Fibroblast of lung (primary cell): ENCODE data around the gene HM13. TPM values are rescaled to one million over a fixed set of nuclear protein-coding genes. Genes with fewer than 3 reads are reported as not detected.

Experiments
- DNase-seq, 2 donors: peaks; one replicate each; pipeline versions ENCODE4 v3.0.0 to v3.0.0-alpha.2; 2010; ENCODE audit warnings: low read depth in 2 of 2
- H2AFZ ChIP-seq: 2 replicates; pipeline ENCODE4 v1.5.1; 2012; ENCODE audit warnings: low read length, control low read depth, inconsistent platforms
- H3K27ac ChIP-seq: 2 replicates; pipeline ENCODE4 v1.5.1; 2011; ENCODE audit warnings: low read length, control low read depth; ENCODE audit not compliant: insufficient read depth
- H3K27me3 ChIP-seq: 2 replicates; pipeline ENCODE4 v1.5.1; 2011; ENCODE audit warnings: mild to moderate bottlenecking, low read length; ENCODE audit not compliant: control insufficient read depth, insufficient read depth
- H3K36me3 ChIP-seq: 2 replicates; pipeline ENCODE4 v1.5.1; 2011; ENCODE audit warnings: low read length; ENCODE audit not compliant: control insufficient read depth, insufficient read depth
- H3K4me1 ChIP-seq: 2 replicates; pipeline ENCODE4 v1.5.1; 2011; ENCODE audit warnings: low read length; ENCODE audit not compliant: control insufficient read depth, insufficient read depth; ENCODE audit errors: extremely low read depth
- H3K4me2 ChIP-seq: 2 replicates; pipeline ENCODE4 v1.5.1; 2011; ENCODE audit warnings: low read length, control low read depth; ENCODE audit not compliant: insufficient read depth; ENCODE audit errors: extremely low read depth
- H3K4me3 ChIP-seq, 4 experiments: fragments of 200-600 bp in 1 of 4; sonication (generic) in 1 of 4; replicated peaks in 1 of 4; 2 replicates each; pipeline ENCODE4 v1.5.1; 2011 to 2016; ENCODE audit warnings: low read length in 4 of 4, low read depth in 3 of 4, mild to moderate bottlenecking in 3 of 4, control low read depth in 2 of 4, inconsistent platforms in 1 of 4, mixed read lengths in 1 of 4; ENCODE audit not compliant: insufficient read depth in 1 of 4; ENCODE audit errors: control extremely low read depth in 1 of 4
- H3K79me2 ChIP-seq: 2 replicates; pipeline ENCODE4 v1.5.1; 2012; ENCODE audit warnings: mild to moderate bottlenecking, low read length, inconsistent platforms; ENCODE audit not compliant: control insufficient read depth, insufficient read depth
- H3K9ac ChIP-seq: 2 replicates; pipeline ENCODE4 v1.5.1; 2011; ENCODE audit warnings: mild to moderate bottlenecking, low read length, control low read depth; ENCODE audit not compliant: insufficient read depth
- H3K9me3 ChIP-seq: 2 replicates; pipeline ENCODE4 v1.5.1; 2012; ENCODE audit warnings: low read depth, low read length; ENCODE audit not compliant: control insufficient read depth, insufficient read depth
- H4K20me1 ChIP-seq: 2 replicates; pipeline ENCODE4 v1.5.1; 2011; ENCODE audit warnings: low read length; ENCODE audit not compliant: control insufficient read depth, insufficient read depth; ENCODE audit errors: extremely low read depth
- EZH2 ChIP-seq: IDR thresholded peaks from 2 replicates; pipeline ENCODE4 v1.5.1; 2012; ENCODE audit warnings: low read length, control low read depth, mild to moderate bottlenecking; ENCODE audit errors: missing control alignments
- polyA plus RNA-seq, 2 donors: library from polyadenylated mRNA; depleted of rRNA in 1 of 2; stranded (reverse) in 1 of 2; unstranded in 1 of 2; fragments of >200 nt; gene quantifications; 2 replicates each; pipeline ENCODE4 v1.2.1, GENCODE V29; 2011 to 2012; ENCODE audit warnings: missing spikeins in 1 of 2
- total RNA-seq: library from RNA; depleted of rRNA; stranded (reverse); fragments of >200 nt; gene quantifications from 2 replicates; pipeline ENCODE4 v1.2.1, GENCODE V29; 2014
- TF ChIP-seq, protein P1 (sequence below), 2 donors: IDR thresholded peaks in 1 of 2; conservative IDR thresholded peaks in 1 of 2; 1 replicate in 1 of 2; 2 replicates in 1 of 2; pipeline ENCODE4 v1.5.1; 2011 to 2012; ENCODE audit warnings: low read length in 2 of 2, control low read depth in 1 of 2, inconsistent platforms in 1 of 2, low read depth in 1 of 2, mild to moderate bottlenecking in 1 of 2

HM13 gene
- total and polyA plus RNA-seq, 2 donors (not counting 1 experiment from before 2014, with no cell fraction given): 52.5 to 157 TPM

DNA sequence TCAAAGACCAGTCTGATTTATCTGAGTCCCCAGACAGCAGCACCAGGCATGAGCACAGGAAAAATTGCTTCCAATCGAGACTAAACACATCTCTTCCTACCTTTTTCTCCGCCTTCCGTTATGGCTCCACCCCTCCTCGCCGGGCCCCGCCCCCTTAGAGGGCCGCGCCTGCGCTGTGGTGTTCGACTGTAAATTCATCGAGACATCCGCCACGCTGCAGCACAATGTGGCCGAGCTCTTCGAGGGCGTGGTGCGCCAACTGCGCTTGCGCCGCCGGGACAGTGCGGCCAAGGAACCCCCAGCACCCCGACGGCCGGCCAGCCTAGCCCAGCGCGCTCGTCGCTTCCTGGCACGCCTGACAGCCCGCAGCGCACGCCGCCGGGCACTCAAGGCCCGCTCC is 30.2 kb upstream of the HM13 start:
- Histone ChIP-seq H3K27me3 (peaks cover 10% of the 10 kb centered on the region), H3K27ac (no peak overlapping the region), H3K36me3 (no peaks in the 10 kb centered on the region), H4K20me1 (no peaks in the 10 kb centered on the region), H3K4me3 (no peak overlapping the region), H3K79me2 (no peaks in the 10 kb centered on the region), H3K9ac (no peak overlapping the region), H3K4me2 (no peak overlapping the region), H3K4me1 (no peaks in the 10 kb centered on the region), H3K9me3 (no peaks in the 10 kb centered on the region), H2AFZ (no peak overlapping the region)
- peak in 1 of 2 donors; percentile 16 for DNase-seq
- no peak for TF ChIP-seq EZH2
- TF ChIP-seq, protein P1, sequence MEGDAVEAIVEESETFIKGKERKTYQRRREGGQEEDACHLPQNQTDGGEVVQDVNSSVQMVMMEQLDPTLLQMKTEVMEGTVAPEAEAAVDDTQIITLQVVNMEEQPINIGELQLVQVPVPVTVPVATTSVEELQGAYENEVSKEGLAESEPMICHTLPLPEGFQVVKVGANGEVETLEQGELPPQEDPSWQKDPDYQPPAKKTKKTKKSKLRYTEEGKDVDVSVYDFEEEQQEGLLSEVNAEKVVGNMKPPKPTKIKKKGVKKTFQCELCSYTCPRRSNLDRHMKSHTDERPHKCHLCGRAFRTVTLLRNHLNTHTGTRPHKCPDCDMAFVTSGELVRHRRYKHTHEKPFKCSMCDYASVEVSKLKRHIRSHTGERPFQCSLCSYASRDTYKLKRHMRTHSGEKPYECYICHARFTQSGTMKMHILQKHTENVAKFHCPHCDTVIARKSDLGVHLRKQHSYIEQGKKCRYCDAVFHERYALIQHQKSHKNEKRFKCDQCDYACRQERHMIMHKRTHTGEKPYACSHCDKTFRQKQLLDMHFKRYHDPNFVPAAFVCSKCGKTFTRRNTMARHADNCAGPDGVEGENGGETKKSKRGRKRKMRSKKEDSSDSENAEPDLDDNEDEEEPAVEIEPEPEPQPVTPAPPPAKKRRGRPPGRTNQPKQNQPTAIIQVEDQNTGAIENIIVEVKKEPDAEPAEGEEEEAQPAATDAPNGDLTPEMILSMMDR (conservative IDR thresholded peaks at IDR 0.05 in 1 of 2, IDR thresholded peaks at IDR 0.05 in 1 of 2; ENCODE audit: low read depth in 1 of 2, low read length in 2 of 2): no peak

DNA sequence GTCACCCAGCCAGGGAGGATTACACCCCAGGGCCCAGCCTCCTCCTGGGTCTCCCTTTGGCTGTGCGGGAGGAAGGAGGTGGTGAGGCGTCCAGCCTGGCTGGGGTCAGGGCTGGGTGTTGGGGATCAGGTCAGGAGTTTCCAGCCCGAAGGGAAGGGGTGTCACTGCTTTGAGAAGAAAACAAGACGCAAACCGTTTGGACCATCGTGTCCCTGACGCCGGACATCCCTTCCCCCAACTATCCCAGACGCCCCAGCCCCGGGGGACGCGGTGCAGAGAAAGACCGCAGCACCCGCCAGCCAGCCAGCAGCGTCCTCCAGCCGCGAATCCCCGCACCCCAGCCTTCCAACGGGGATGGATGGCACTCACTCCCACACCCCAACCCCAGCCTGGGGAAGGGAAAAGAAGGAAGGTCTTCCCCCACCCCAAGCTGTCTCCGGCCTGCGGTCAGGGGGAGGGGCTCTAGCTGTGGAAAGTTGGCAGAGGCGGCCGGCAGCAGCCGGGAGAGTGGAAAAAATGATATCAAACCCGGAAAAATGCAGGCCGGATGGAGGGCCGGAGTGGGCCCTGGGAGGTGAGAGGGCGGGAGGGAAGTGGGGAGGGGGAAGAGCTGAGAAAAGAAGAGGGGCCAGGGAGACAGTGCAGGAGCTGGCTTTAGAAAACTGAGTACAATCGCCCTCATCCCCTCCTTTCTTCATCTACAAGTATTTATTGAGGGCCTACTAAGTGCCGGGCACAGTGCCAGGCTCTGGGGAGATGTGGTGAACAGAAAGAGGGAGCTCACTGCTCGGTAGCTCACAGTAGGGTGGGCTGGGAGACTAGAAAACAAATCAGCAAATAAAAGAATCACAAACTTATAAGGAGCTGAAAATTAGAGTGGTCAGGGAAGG is 28.5 kb upstream of the HM13 start:
- H3K27ac ChIP-seq: no peak overlapping the region
- peaks cover 10% of the 10 kb centered on the region for H3K27me3 ChIP-seq
- H3K4me2 ChIP-seq: peak overlapping the region; percentile 3
- H3K79me2 ChIP-seq: no peaks in the 10 kb centered on the region
- H4K20me1 ChIP-seq: no peaks in the 10 kb centered on the region
- DNase-seq: peak; percentile 36 to 75
- H3K9me3 ChIP-seq: no peaks in the 10 kb centered on the region
- H3K4me1 ChIP-seq: no peaks in the 10 kb centered on the region
- H3K9ac ChIP-seq: no peak overlapping the region
- TF ChIP-seq EZH2: no peak
- TF ChIP-seq, protein P1 (conservative IDR thresholded peaks at IDR 0.05 in 1 of 2, IDR thresholded peaks at IDR 0.05 in 1 of 2; ENCODE audit: low read depth in 1 of 2, low read length in 2 of 2): no peak
- no peaks in the 10 kb centered on the region for H3K36me3 ChIP-seq
- peak overlapping the region in 2 of 4 experiments; percentile 28 to 39 for H3K4me3 ChIP-seq
- H2AFZ ChIP-seq: peak overlapping the region; percentile 38

DNA sequence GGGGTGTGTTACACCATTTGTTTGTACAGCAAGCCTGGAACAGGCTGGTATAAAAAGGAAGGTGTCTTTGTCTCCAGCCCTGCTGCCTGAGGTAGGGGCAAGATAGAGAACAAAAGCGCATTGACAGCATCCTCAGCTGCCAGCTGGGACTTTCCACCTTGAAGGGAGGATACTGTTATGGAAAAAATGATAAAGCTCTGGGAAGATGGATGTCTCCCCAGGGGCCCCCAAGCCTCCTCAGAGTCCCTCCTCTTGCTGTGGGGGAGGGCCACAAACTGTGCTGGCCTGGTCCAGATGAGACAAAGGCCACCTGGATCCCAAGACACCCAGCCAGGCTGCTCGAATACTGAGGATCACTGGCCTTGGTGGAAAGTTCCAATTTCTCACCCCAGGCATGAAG is 26.1 kb upstream of the HM13 start:
- Histone ChIP-seq H3K79me2 (no peaks in the 10 kb centered on the region), H2AFZ (no peak overlapping the region), H4K20me1 (no peaks in the 10 kb centered on the region), H3K27ac (no peak overlapping the region), H3K9me3 (no peaks in the 10 kb centered on the region), H3K4me2 (no peak overlapping the region), H3K4me1 (no peaks in the 10 kb centered on the region), H3K9ac (no peak overlapping the region), H3K4me3 (no peak overlapping the region), H3K27me3 (peaks cover 10% of the 10 kb centered on the region), H3K36me3 (no peaks in the 10 kb centered on the region)
- TF ChIP-seq EZH2: no peak
- TF ChIP-seq, protein P1 (conservative IDR thresholded peaks at IDR 0.05 in 1 of 2, IDR thresholded peaks at IDR 0.05 in 1 of 2; ENCODE audit: low read depth in 1 of 2, low read length in 2 of 2): no peak
- no peak for DNase-seq
